Glomerular endothelial cell (primary cell): ENCODE measurements around the gene ARF4. TPM values are rescaled to one million over a fixed set of nuclear protein-coding genes. Genes with fewer than 3 reads are reported as not detected.

ENCODE experiments used
- total RNA-seq: library from RNA; depleted of rRNA; stranded (reverse); fragments of >200 nt; gene quantifications from 2 replicates; pipeline ENCODE4 v1.2.3, GENCODE V29; 2015

Gene ARF4
- total RNA-seq, 1 donor from 2014 or later, result 230 TPM

Other genes starting within 250 kb of the ARF4 start
- 0.12 and 0.92 TPM in 2 replicates for gene DNAH12, start 53.0 kb downstream of the ARF4 start, total RNA-seq
- 14.2 and 18.6 TPM in 2 replicates for gene PDE12, start 41.1 kb downstream of the ARF4 start, total RNA-seq
- 16.3 and 36.6 TPM in 2 replicates for gene DENND6A, start 95.7 kb upstream of the ARF4 start, total RNA-seq
- 26.3 and 37.8 TPM in 2 replicates for gene SLMAP, start 159.0 kb upstream of the ARF4 start, total RNA-seq